Endothelial cell of umbilical vein (primary cell): ENCODE results near the gene MED29. TPM values are rescaled to one million over a fixed set of nuclear protein-coding genes. Genes with fewer than 3 reads are reported as not detected.
A peak's percentile ranks its signal among the peaks of the same experiment; 100 is the strongest.

Source experiments
- BruUV-seq: library from RNA; stranded (reverse); fragments of 400-500 nt; replicated peaks from 2 replicates; lab custom pipeline; 2021; lab: Mats Ljungman, UMichigan
- CTCF ChIA-PET: fragments of 300-600, 350-600 bp; sonication (Branson Sonifier 250); formaldehyde crosslinking; loops from one replicate; lab custom pipeline; 2021; ENCODE audit warnings: antibody characterized with exemption, inconsistent platforms; lab: Charles Lee
- POLR2A ChIA-PET: fragments of 300-600, 350-600 bp; sonication (Branson Sonifier 250); formaldehyde crosslinking; loops from one replicate; lab custom pipeline; 2021; ENCODE audit warnings: antibody characterized with exemption, inconsistent platforms; lab: Charles Lee
- DNase-seq: peaks from one replicate; pipeline ENCODE4 v3.0.0-alpha.2; 2011; ENCODE audit warnings: low read depth, low spot score
- FAIRE-seq: peaks from 2 replicates; lab custom pipeline; 2011; peaks lifted over from hg19 to GRCh38; lab: Jason Lieb, UNC
- H2AFZ ChIP-seq: 2 replicates; pipeline ENCODE4 v1.6.0; 2012; ENCODE audit warnings: low read depth, low read length, control low read depth, inconsistent platforms
- H3K27ac ChIP-seq: 2 replicates; pipeline ENCODE4 v1.5.1; 2011; ENCODE audit warnings: low read depth, mild to moderate bottlenecking, control low read depth, low read length, moderate library complexity; ENCODE audit not compliant: insufficient read depth
- H3K27me3 ChIP-seq, 2 experiments: 2 replicates each; pipeline versions ENCODE4 v1.6.0 to v1.6.1; 2011; ENCODE audit warnings: low read length in 2 of 2, mixed read lengths in 1 of 2; ENCODE audit not compliant: control insufficient read depth in 2 of 2, insufficient read depth in 2 of 2
- H3K36me3 ChIP-seq, 2 experiments: 2 replicates in 1 of 2; 3 replicates in 1 of 2; pipeline ENCODE4 v1.5.1; 2011; ENCODE audit warnings: low read length in 2 of 2, mild to moderate bottlenecking in 1 of 2, moderate library complexity in 1 of 2; ENCODE audit not compliant: control insufficient read depth in 2 of 2, insufficient read depth in 2 of 2; ENCODE audit errors: extremely low read depth in 1 of 2
- H3K4me1 ChIP-seq: 3 replicates; pipeline ENCODE4 v1.5.1; 2011; ENCODE audit warnings: mild to moderate bottlenecking, low read length; ENCODE audit not compliant: control insufficient read depth, insufficient read depth; ENCODE audit errors: extremely low read depth
- H3K4me2 ChIP-seq: 2 replicates; pipeline ENCODE4 v1.6.1; 2011; ENCODE audit warnings: low read length, control low read depth, mixed read lengths; ENCODE audit not compliant: insufficient read depth
- H3K4me3 ChIP-seq, 3 experiments: fragments of 200-600 bp in 1 of 3; sonication (generic), shearing (Covaris generic) in 1 of 3; replicated peaks in 1 of 3; 2 replicates each; pipeline ENCODE4 v1.5.1; 2011 to 2016; ENCODE audit warnings: control low read depth in 3 of 3, low read length in 3 of 3, mild to moderate bottlenecking in 2 of 3, inconsistent platforms in 1 of 3, low read depth in 1 of 3, moderate library complexity in 1 of 3; ENCODE audit not compliant: insufficient read depth in 1 of 3
- H3K79me2 ChIP-seq: 2 replicates; pipeline ENCODE4 v1.6.0; 2012; ENCODE audit warnings: low read length, inconsistent platforms; ENCODE audit not compliant: control insufficient read depth, insufficient read depth
- H3K9ac ChIP-seq: replicated peaks from 2 replicates; pipeline ENCODE3; 2011; ENCODE audit warnings: low read length, control low read depth; ENCODE audit not compliant: insufficient read depth; ENCODE audit errors: extremely low read depth
- H3K9me1 ChIP-seq: replicated peaks from 3 replicates; pipeline ENCODE4 v1.6.0; 2011; ENCODE audit warnings: mild to moderate bottlenecking, low read length; ENCODE audit not compliant: control insufficient read depth, insufficient read depth; ENCODE audit errors: extremely low read depth
- H3K9me3 ChIP-seq: replicated peaks from 2 replicates; pipeline ENCODE4 v1.5.1; 2012; ENCODE audit warnings: low read length, inconsistent platforms; ENCODE audit not compliant: control insufficient read depth, insufficient read depth
- H4K20me1 ChIP-seq: replicated peaks from 2 replicates; pipeline ENCODE3; 2011; ENCODE audit warnings: mild to moderate bottlenecking, low read length; ENCODE audit not compliant: control insufficient read depth, insufficient read depth; ENCODE audit errors: extremely low read depth
- CTCF ChIP-seq, 2 donors: IDR thresholded peaks; 1 replicate in 1 of 2; 2 replicates in 1 of 2; pipeline ENCODE4 v1.5.1; 2011; ENCODE audit warnings: low read length in 2 of 2, mild to moderate bottlenecking in 2 of 2, moderate library complexity in 2 of 2, control low read depth in 1 of 2, inconsistent platforms in 1 of 2, low read depth in 1 of 2; ENCODE audit not compliant: insufficient read depth in 1 of 2; ENCODE audit errors: extremely low read depth in 1 of 2
- EZH2 ChIP-seq: IDR thresholded peaks from 2 replicates; pipeline ENCODE4 v1.6.1; 2012; ENCODE audit warnings: borderline replicate concordance, low read depth, mild to moderate bottlenecking, moderate library complexity, low read length, inconsistent platforms; ENCODE audit not compliant: severe bottlenecking
- FOS ChIP-seq: IDR thresholded peaks from 2 replicates; pipeline ENCODE4 v1.6.1; 2011; ENCODE audit warnings: mild to moderate bottlenecking, low read length, moderate library complexity, borderline replicate concordance; ENCODE audit not compliant: insufficient read depth
- GATA2 ChIP-seq: IDR thresholded peaks from 2 replicates; pipeline ENCODE4 v1.7.0; 2011; ENCODE audit warnings: low read depth, mild to moderate bottlenecking, moderate library complexity, mixed read lengths, low read length; ENCODE audit not compliant: insufficient read length, insufficient read depth
- JUN ChIP-seq: IDR thresholded peaks from 2 replicates; pipeline ENCODE4 v1.6.1; 2011; ENCODE audit warnings: borderline replicate concordance, low read depth; ENCODE audit not compliant: insufficient read length, insufficient read depth
- MAX ChIP-seq: IDR thresholded peaks from 2 replicates; pipeline ENCODE4 v1.6.1; 2011; ENCODE audit not compliant: insufficient read depth, insufficient read length
- MYC ChIP-seq: IDR thresholded peaks from one replicate; pipeline ENCODE4 v1.6.1; 2011; ENCODE audit warnings: mild to moderate bottlenecking, low read depth, low read length
- POLR2A ChIP-seq: IDR thresholded peaks from 2 replicates; pipeline ENCODE4 v1.6.1; 2012; ENCODE audit warnings: low read depth, mild to moderate bottlenecking, control low read depth, low read length
- POLR2AphosphoS5 ChIP-seq: IDR thresholded peaks from 2 replicates; pipeline ENCODE4 v1.6.1; 2012; ENCODE audit warnings: low read depth, mild to moderate bottlenecking, control low read depth, low read length, moderate library complexity; ENCODE audit not compliant: insufficient read depth
- dilution Hi-C: fragments of 300-500 bp; cut with MboI; formaldehyde crosslinking; loops from one replicate; pipeline ENCODE4 v1.15.0; 2019; ENCODE audit warnings: low sequenced_read_pairs; ENCODE audit not compliant: extremely low pct_ligation_motif_present
- intact Hi-C: fragments of 100-400 bp; cut with micrococcal nuclease; formaldehyde crosslinking; loops from one replicate; pipeline ENCODE4 v1.10.0; 2022
- polyA plus RNA-seq, 4 experiments: library from polyadenylated mRNA; depleted of rRNA in 3 of 4; stranded (reverse) in 3 of 4; unstranded in 1 of 4; fragments of >200 nt; gene quantifications; 2 replicates each; pipeline versions ENCODE4 v1.2.1 to v1.2.3, GENCODE V29; 2011 to 2012; ENCODE audit warnings: missing spikeins in 1 of 4
- total RNA-seq: library from RNA; stranded (reverse); gene quantifications from 2 replicates; pipeline ENCODE4 v1.2.3, GENCODE V29; 2021

Gene MED29
- total and polyA plus RNA-seq, 2 donors (not counting 3 experiments of a cell fraction or from before 2014, with no cell fraction given), result 25.5 to 50.4 TPM

- dilution Hi-C loops (no loop called here), intact Hi-C loops (loop anchor here (1.0 kb wide), 1 partner anchor 199 kb away; no protein-coding TSS in a partner anchor)
- Histone ChIP-seq H3K4me3 (peak overlapping the region in 1 of 3 experiments; percentile 12), H2AFZ (no peak overlapping the region), H3K9me1 (no peaks in the 10 kb centered on the region), H3K36me3 (peaks cover 0 to 2% of the 10 kb centered on the region in 2 experiments), H3K27me3 (no peaks in the 10 kb centered on the region), H4K20me1 (no peaks in the 10 kb centered on the region), H3K4me2 (peak overlapping the region; percentile 53), H3K27ac (peak overlapping the region; percentile 51), H3K79me2 (peaks cover 35% of the 10 kb centered on the region), H3K9me3 (no peaks in the 10 kb centered on the region), H3K9ac (peak overlapping the region; percentile 42), H3K4me1 (peaks cover 40% of the 10 kb centered on the region)
- FAIRE-seq (no peak), DNase-seq (no peak)
- TF ChIP-seq MYC, result no peak
- no peak for TF ChIP-seq POLR2AphosphoS5
- no peak for TF ChIP-seq JUN
- no peak for TF ChIP-seq FOS
- no peak for TF ChIP-seq GATA2
- no peak for TF ChIP-seq MAX
- no peak for TF ChIP-seq EZH2
- TF ChIP-seq POLR2A, result no peak
- no peak for TF ChIP-seq CTCF (IDR thresholded peaks at IDR 0.05; ENCODE audit: extremely low read depth in 1 of 2, insufficient read depth in 1 of 2, low read depth in 1 of 2, low read length in 2 of 2)
- no TSS peak for BruUV-seq
- CTCF ChIA-PET, result interaction anchor here (0.7 to 2.3 kb wide), 12 partner anchors 8 to 360 kb away, joined by 3 to 147 read pairs (median 5); partner anchors contain the start of genes MED29, PAF1, RPS16 and SAMD4B
- POLR2A ChIA-PET, result interaction anchor here (1.0 to 1.9 kb wide), 4 partner anchors 11 to 24 kb away, joined by 3 to 15 read pairs (median 6); partner anchors contain the start of genes MED29, PAF1 and RPS16
Observed at GRCh38 chr19:39411081-39411831, 20.1 kb downstream of the MED29 start.
